Measurements from ENCODE around the gene EIF3D.

EIF3D gene

DNA sequence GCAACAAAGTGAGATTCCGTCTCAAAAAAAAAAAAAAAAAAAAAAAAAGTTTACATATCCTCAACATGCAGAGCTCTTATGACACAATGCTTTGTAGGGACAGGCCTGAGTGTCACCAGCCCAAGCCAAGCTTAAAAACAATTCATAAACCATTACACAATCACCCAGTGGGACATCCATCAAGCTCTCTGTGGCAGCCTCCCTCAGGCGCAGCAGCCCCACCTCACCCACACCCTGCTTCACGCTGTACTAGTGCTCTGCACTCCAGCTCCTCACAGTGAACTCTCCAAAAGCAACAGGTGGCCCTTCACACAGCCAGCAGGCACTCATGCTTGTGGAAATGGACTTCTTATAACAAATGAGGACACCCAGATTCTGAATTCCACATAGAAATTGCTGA, 18.6 kb downstream of the EIF3D start:
- Histone ChIP-seq H3K27me3 (ENCODE audit: control insufficient read depth in 1 of 2, insufficient read depth in 1 of 2, low read length in 2 of 2) (no peaks in the 10 kb centered on the region), H3K9me3 (ENCODE audit: control insufficient read depth, low read length) (no peaks in the 10 kb centered on the region), H4K8ac (ENCODE audit: low read length) (no peak overlapping the region), H3K4me1 (ENCODE audit: control insufficient read depth, insufficient read depth, low read depth, low read length) (peaks cover 18% of the 10 kb centered on the region), H3K27ac (ENCODE audit: low read length, poor library complexity, severe bottlenecking) (no peak overlapping the region), H3K23ac (ENCODE audit: low read length in 2 of 2) (no peak overlapping the region), H3K4ac (ENCODE audit: low read depth in 1 of 2, low read length in 2 of 2) (no peak overlapping the region), H2BK120ac (ENCODE audit: low read depth, low read length) (no peak overlapping the region), H2AK5ac (ENCODE audit: low read length, severe bottlenecking) (no peak overlapping the region), H3K36me3 (ENCODE audit: control insufficient read depth in 1 of 2, insufficient read depth in 2 of 2, low read depth in 1 of 2, low read length in 2 of 2) (peaks cover 53 to 58% of the 10 kb centered on the region in 2 experiments), H2AFZ (ENCODE audit: low read depth, low read length) (no peak overlapping the region), H3K79me1 (replicated peaks; ENCODE audit: low read length, poor library complexity, severe bottlenecking) (peaks cover 20% of the 10 kb centered on the region), H3K4me3 (ENCODE audit: insufficient read depth in 1 of 2, low read depth in 1 of 2, low read length in 2 of 2) (no peak overlapping the region), H3K18ac (ENCODE audit: low read depth in 1 of 2, low read length in 2 of 2) (no peak overlapping the region), H2BK12ac (ENCODE audit: low read length in 2 of 2) (no peak overlapping the region), H2BK5ac (ENCODE audit: low read depth, low read length, poor library complexity, severe bottlenecking) (no peak overlapping the region), H4K91ac (ENCODE audit: low read length) (no peak overlapping the region), H3K14ac (ENCODE audit: low read length in 2 of 2) (no peak overlapping the region), H3K9ac (ENCODE audit: low read length) (no peak overlapping the region), H2BK15ac (ENCODE audit: low read depth, poor library complexity, severe bottlenecking) (no peak overlapping the region), H3K4me2 (ENCODE audit: low read length, poor library complexity, severe bottlenecking) (no peak overlapping the region)
- WGBS: 98% methylated on average over 3 of the region's 3 CpGs
- no peak for DNase-seq

DNA sequence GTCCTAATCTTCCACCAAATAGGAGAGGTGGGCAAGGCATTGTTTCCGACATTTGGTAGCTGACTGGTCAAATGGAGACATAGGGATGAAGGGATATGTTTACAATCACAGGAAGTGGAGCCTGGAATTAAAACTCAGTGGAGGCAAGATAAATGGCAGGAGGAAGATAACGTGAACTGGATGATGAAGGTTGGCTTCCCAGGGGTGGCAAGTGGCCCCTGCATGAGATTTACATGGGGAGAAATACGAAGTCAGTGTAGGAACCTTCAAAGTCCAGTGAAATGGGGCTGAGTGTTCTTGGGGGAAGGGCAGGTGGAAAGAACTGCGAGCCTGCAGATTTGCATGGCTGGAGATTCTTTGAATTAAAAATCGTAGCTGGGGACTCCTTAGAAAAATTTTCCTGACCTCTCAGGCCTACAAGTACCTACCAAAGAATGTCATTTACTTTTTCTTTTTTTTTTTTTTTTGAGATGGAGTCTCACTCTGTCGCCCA, 21.4 kb downstream of the EIF3D start:
- Histone ChIP-seq H3K18ac (ENCODE audit: low read depth in 1 of 2, low read length in 2 of 2) (peak overlapping the region in 1 of 2 experiments; percentile 79), H3K14ac (ENCODE audit: low read length in 2 of 2) (no peak overlapping the region), H3K4me3 (ENCODE audit: insufficient read depth in 1 of 2, low read depth in 1 of 2, low read length in 2 of 2) (peak overlapping the region in 1 of 2 experiments; percentile 76), H3K27me3 (ENCODE audit: control insufficient read depth in 1 of 2, insufficient read depth in 1 of 2, low read length in 2 of 2) (no peaks in the 10 kb centered on the region), H4K91ac (ENCODE audit: low read length) (peak overlapping the region; percentile 43), H3K4me2 (ENCODE audit: low read length, poor library complexity, severe bottlenecking) (no peak overlapping the region), H2BK15ac (ENCODE audit: low read depth, poor library complexity, severe bottlenecking) (no peak overlapping the region), H2AK5ac (ENCODE audit: low read length, severe bottlenecking) (no peak overlapping the region), H2AFZ (ENCODE audit: low read depth, low read length) (no peak overlapping the region), H4K8ac (ENCODE audit: low read length) (peak overlapping the region; percentile 99), H2BK120ac (ENCODE audit: low read depth, low read length) (peak overlapping the region; percentile 15), H3K9ac (ENCODE audit: low read length) (peak overlapping the region; percentile 79), H3K9me3 (ENCODE audit: control insufficient read depth, low read length) (no peaks in the 10 kb centered on the region), H3K23ac (ENCODE audit: low read length in 2 of 2) (no peak overlapping the region), H2BK12ac (ENCODE audit: low read length in 2 of 2) (peak overlapping the region; percentile 15 to 79), H3K4ac (ENCODE audit: low read depth in 1 of 2, low read length in 2 of 2) (peak overlapping the region; percentile 65 to 94), H3K27ac (ENCODE audit: low read length, poor library complexity, severe bottlenecking) (no peak overlapping the region), H2BK5ac (ENCODE audit: low read depth, low read length, poor library complexity, severe bottlenecking) (no peak overlapping the region), H3K36me3 (ENCODE audit: control insufficient read depth in 1 of 2, insufficient read depth in 2 of 2, low read depth in 1 of 2, low read length in 2 of 2) (peaks cover 43 to 46% of the 10 kb centered on the region in 2 experiments), H3K79me1 (replicated peaks; ENCODE audit: low read length, poor library complexity, severe bottlenecking) (peaks cover 12% of the 10 kb centered on the region), H3K4me1 (ENCODE audit: control insufficient read depth, insufficient read depth, low read depth, low read length) (peaks cover 22% of the 10 kb centered on the region)
- 95% methylated on average over 5 of the region's 6 CpGs for WGBS
- no peak for DNase-seq

DNA sequence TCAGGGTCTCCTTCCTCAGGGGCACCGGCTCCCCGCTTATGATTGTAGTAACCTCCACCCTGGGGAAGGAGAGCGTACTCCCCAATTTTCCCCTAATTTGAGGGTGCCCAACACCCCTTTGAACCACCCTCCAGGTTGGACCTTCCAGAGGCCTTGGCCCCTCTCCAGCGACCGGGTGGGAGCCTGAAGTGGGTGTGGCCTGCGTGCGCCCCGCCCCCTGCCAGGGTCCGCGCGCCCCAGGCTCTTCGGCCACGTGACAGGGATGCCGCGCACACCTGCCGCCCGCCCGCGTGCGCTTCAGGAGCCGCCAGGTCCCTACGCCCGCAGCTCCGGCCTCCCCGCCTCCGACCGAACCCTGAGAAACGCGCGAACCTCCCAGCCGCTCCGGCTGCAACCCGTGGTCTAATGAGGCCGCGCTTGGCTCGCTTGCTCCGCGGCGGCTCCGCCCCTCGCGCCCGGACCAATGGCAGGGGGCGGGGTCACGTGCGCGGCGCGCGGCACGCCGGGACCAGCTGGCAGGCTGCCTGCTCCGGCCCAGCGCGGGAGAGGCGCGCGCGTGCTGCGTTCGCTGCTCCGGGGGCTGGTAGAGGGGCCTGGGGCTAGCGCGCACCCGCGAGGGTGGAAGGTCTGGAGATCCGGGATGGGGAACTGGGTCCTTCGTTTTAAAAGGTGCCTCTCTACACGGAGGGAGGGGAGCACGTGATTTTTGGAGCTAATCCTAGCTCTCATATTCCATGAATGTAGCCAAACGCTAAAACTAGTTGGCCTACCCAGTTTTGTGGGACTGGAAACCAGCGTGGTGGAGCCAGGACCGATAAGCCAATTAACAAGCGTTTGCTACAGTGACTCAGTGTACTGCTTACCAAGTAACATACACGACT, 22.1 kb downstream of the EIF3D start, which contains the start of gene FOXRED2:
TSS of gene FOXRED2 (minus strand) at position 404 of the 881 bp plus-strand sequence. CDS start 618 bp downstream, outside the sequence.
- Histone ChIP-seq H2BK5ac (ENCODE audit: low read depth, low read length, poor library complexity, severe bottlenecking) (no peak within 1 kb of the TSS), H4K91ac (ENCODE audit: low read length) (peak within 1 kb of the TSS; percentile 88), H3K4ac (ENCODE audit: low read depth in 1 of 2, low read length in 2 of 2) (peak within 1 kb of the TSS; percentile 65 to 94), H2BK12ac (ENCODE audit: low read length in 2 of 2) (peak within 1 kb of the TSS; percentile 43 to 79), H3K18ac (ENCODE audit: low read depth in 1 of 2, low read length in 2 of 2) (peak within 1 kb of the TSS; percentile 67 to 79), H3K36me3 (ENCODE audit: control insufficient read depth in 1 of 2, insufficient read depth in 2 of 2, low read depth in 1 of 2, low read length in 2 of 2) (peaks cover 36 to 39% of the 10 kb centered on the region in 2 experiments), H3K14ac (ENCODE audit: low read length in 2 of 2) (peak within 1 kb of the TSS in 1 of 2 experiments; percentile 35), H2AFZ (ENCODE audit: low read depth, low read length) (peak within 1 kb of the TSS; percentile 77), H3K23ac (ENCODE audit: low read length in 2 of 2) (no peak within 1 kb of the TSS), H3K9ac (ENCODE audit: low read length) (peak within 1 kb of the TSS; percentile 79), H3K79me1 (replicated peaks; ENCODE audit: low read length, poor library complexity, severe bottlenecking) (peaks cover 9% of the 10 kb centered on the region), H3K4me3 (ENCODE audit: insufficient read depth in 1 of 2, low read depth in 1 of 2, low read length in 2 of 2) (peak within 1 kb of the TSS; percentile 66 to 76), H3K9me3 (ENCODE audit: control insufficient read depth, low read length) (no peaks in the 10 kb centered on the region), H3K27ac (ENCODE audit: low read length, poor library complexity, severe bottlenecking) (peak within 1 kb of the TSS; percentile 38), H4K8ac (ENCODE audit: low read length) (peak within 1 kb of the TSS; percentile 99), H2BK120ac (ENCODE audit: low read depth, low read length) (peak within 1 kb of the TSS; percentile 15), H3K27me3 (ENCODE audit: control insufficient read depth in 1 of 2, insufficient read depth in 1 of 2, low read length in 2 of 2) (no peaks in the 10 kb centered on the region), H3K4me1 (ENCODE audit: control insufficient read depth, insufficient read depth, low read depth, low read length) (peaks cover 22% of the 10 kb centered on the region), H2BK15ac (ENCODE audit: low read depth, poor library complexity, severe bottlenecking) (peak within 1 kb of the TSS; percentile 78), H2AK5ac (ENCODE audit: low read length, severe bottlenecking) (peak within 1 kb of the TSS; percentile 62), H3K4me2 (ENCODE audit: low read length, poor library complexity, severe bottlenecking) (peak within 1 kb of the TSS; percentile 90)
- DNase-seq: peak; percentile 77
- WGBS: 11% methylated on average over 75 of the region's 75 CpGs
